ENCODE data around the gene WFDC2.
"Not testable (repeated sequence)": the region's sequence is repeated elsewhere in the genome, so short reads cannot be mapped to it uniquely, and the experiment has no call there.

WFDC2 gene

DNA sequence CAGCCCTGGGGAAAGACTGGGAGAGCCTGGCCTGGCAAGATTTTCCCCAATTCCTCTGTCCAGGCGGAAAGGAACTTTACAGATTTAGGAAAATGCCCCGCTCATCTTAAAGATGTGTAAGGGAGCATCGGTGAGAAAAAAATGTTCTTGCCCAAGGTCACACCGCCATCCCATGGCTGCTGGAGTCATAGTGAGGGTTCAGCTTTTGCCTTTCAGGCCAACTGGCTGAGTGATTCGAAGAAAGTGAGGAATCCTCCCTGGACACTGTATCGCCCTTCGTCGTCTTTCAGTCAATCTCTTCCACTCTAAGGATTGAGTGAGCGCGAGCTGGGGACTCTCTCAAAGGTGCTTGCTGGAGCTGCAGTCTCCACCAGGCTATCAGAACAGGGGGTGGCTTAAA lies 1.4 kb downstream of the WFDC2 start:
- peaks cover 19% of the 10 kb centered on the region for H3K36me3 Mint-ChIP-seq (ENCODE audit: low read depth)
- H3K9me3 Mint-ChIP-seq = no peaks in the 10 kb centered on the region

DNA sequence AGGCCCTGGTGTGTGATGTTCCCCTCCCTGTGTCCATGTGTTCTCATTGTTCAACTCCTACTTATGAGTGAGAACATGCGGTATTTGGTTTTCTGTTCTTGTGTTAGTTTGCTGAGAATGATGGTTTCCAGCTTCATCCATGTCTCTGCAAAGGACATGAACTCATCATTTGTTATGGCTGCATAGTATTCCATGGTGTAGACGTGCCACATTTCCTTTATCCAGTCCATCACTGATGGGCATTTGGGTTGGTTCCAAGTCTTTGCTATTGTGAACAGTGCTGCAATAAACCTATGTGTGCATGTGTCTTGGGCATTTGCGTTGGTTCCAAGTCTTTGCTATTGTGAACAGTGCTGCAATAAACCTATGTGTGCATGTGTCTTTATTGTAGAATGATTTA lies 2.7 kb downstream of the WFDC2 start:
- Mint-ChIP-seq H3K36me3 (ENCODE audit: low read depth) (peaks cover 19% of the 10 kb centered on the region), H3K27me3 (ENCODE audit: low read depth) (peaks cover 35% of the 10 kb centered on the region), H3K4me3 (peak overlapping the region in 2 of 3 experiments; percentile 17 to 26)
- H3K4me1 Mint-ChIP-seq, H3K27ac Mint-ChIP-seq, H3K9me3 Mint-ChIP-seq: not testable (repeated sequence)

More for the DNA sequence above, 1.4 kb downstream of the WFDC2 start:
- TF ChIP-seq, protein P1, sequence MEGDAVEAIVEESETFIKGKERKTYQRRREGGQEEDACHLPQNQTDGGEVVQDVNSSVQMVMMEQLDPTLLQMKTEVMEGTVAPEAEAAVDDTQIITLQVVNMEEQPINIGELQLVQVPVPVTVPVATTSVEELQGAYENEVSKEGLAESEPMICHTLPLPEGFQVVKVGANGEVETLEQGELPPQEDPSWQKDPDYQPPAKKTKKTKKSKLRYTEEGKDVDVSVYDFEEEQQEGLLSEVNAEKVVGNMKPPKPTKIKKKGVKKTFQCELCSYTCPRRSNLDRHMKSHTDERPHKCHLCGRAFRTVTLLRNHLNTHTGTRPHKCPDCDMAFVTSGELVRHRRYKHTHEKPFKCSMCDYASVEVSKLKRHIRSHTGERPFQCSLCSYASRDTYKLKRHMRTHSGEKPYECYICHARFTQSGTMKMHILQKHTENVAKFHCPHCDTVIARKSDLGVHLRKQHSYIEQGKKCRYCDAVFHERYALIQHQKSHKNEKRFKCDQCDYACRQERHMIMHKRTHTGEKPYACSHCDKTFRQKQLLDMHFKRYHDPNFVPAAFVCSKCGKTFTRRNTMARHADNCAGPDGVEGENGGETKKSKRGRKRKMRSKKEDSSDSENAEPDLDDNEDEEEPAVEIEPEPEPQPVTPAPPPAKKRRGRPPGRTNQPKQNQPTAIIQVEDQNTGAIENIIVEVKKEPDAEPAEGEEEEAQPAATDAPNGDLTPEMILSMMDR (IDR thresholded peaks at IDR 0.05; ENCODE audit: unreplicated experiment in 3 of 3) = no peak
- Mint-ChIP-seq H3K27ac (peak overlapping the region; percentile 66 to 85 (median 72)), H3K4me3 (peak overlapping the region; percentile 77 to 87 (median 81)), H3K27me3 (ENCODE audit: low read depth) (peaks cover 34% of the 10 kb centered on the region), H3K4me1 (peaks cover 7% of the 10 kb centered on the region)

DNA sequence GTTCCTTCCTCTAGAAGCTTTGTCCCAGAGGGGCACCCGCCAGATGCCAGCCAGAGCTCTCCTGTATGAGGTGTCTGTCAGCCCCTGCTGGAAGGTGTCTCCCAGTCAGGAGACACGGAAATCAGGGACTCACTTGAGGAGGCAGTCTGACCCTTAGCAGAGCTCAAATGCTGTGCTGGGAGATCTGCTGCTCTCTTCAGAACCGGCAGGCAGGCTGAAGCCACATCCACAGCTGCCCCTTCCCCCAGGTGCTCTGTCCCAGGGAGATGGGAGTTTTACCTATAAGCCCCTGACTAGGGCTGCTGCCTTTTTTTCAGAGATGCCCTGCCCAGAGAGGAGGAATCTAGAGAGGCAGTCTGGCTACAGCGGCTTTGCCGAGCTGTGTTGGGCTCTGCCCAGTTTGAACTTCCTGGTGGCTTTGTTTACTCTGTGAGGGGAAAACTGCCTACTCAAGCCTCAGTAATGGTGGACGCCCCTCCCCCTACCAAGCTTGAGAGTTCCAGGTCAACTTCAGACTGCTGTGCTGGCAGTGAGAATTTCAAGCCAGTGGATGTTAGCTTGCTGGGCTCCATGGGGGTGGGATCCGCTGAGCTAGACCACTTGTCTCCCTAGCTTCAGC lies 8.1 kb downstream of the WFDC2 start:
- not testable (repeated sequence) for H3K9me3 Mint-ChIP-seq, H3K4me3 Mint-ChIP-seq, H3K27ac Mint-ChIP-seq, H3K4me1 Mint-ChIP-seq
- Mint-ChIP-seq H3K27me3 (ENCODE audit: low read depth) (peaks cover 12% of the 10 kb centered on the region), H3K36me3 (ENCODE audit: low read depth) (peaks cover 30% of the 10 kb centered on the region)

DNA sequence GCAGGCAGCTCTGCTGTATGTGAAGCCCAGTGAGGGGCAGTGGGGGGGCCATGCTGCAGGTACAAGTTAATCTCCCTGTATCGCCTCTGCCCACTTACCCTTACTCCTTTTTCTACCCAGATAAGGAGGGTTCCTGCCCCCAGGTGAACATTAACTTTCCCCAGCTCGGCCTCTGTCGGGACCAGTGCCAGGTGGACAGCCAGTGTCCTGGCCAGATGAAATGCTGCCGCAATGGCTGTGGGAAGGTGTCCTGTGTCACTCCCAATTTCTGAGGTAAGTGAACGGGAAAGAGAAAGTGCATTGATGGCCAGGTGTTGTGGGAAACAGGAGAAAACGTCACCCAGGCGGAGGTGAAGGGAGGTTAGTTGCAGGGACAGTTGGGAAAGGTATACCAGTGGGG lies 10.3 kb downstream of the WFDC2 start:
- Mint-ChIP-seq H3K9me3 (no peaks in the 10 kb centered on the region), H3K4me3 (no peak overlapping the region), H3K4me1 (no peaks in the 10 kb centered on the region), H3K27me3 (ENCODE audit: low read depth) (peaks cover 3% of the 10 kb centered on the region), H3K27ac (no peak overlapping the region), H3K36me3 (ENCODE audit: low read depth) (peaks cover 18% of the 10 kb centered on the region)
- TF ChIP-seq, protein P1 (IDR thresholded peaks at IDR 0.05; ENCODE audit: unreplicated experiment in 3 of 3) = no peak

DNA sequence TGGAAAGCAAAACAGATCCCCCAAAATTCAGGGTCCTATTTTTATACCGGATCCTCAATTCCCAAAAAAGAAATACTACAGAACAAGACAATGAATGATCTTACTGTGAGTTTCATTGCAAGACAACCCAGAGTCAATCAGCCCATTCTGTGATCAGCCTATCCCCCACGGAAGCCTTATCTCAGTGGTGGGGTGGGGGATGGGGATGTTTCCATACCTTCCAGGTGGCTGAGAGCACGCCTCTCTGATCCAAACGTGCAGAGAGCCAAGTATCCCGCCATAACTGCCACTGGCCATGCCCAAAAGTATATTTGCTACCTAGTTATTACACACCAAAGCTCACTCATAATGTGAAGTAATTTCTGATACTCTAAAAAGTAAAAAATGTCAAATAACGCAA lies 15.1 kb downstream of the WFDC2 start:
- no peak overlapping the region for H3K27ac Mint-ChIP-seq
- TF ChIP-seq, protein P1 (IDR thresholded peaks at IDR 0.05; ENCODE audit: unreplicated experiment in 3 of 3) = no peak
- peaks cover 13% of the 10 kb centered on the region for H3K36me3 Mint-ChIP-seq (ENCODE audit: low read depth)
- no peaks in the 10 kb centered on the region for H3K27me3 Mint-ChIP-seq (ENCODE audit: low read depth)
- no peaks in the 10 kb centered on the region for H3K9me3 Mint-ChIP-seq
- H3K4me1 Mint-ChIP-seq = no peaks in the 10 kb centered on the region
- H3K4me3 Mint-ChIP-seq = no peak overlapping the region

DNA sequence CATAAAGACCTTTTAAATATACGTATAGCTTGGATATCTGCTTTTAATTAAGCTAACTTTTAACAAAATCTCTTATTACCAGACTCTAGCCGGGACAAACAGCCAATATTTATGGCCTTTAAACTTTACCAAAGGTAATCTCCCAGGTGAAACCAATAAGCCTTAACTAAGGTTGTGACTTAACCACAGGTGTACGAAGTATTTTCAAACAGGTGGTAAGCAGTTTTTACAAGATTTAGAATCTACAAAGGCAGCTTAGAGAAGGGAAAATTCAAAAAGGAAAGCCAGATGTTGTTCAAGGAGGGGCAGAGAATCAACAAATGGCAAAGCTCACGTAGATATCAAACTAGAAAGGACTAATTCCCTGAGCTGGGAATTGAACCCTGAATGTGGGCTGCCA lies 15.8 kb downstream of the WFDC2 start:
- TF ChIP-seq, protein P1 (IDR thresholded peaks at IDR 0.05; ENCODE audit: unreplicated experiment in 3 of 3) = no peak
- no peaks in the 10 kb centered on the region for H3K27me3 Mint-ChIP-seq (ENCODE audit: low read depth)
- no peak overlapping the region for H3K27ac Mint-ChIP-seq
- no peaks in the 10 kb centered on the region for H3K9me3 Mint-ChIP-seq
- no peak overlapping the region for H3K4me3 Mint-ChIP-seq
- H3K4me1 Mint-ChIP-seq = no peaks in the 10 kb centered on the region
- H3K36me3 Mint-ChIP-seq (ENCODE audit: low read depth) = peaks cover 9% of the 10 kb centered on the region

DNA sequence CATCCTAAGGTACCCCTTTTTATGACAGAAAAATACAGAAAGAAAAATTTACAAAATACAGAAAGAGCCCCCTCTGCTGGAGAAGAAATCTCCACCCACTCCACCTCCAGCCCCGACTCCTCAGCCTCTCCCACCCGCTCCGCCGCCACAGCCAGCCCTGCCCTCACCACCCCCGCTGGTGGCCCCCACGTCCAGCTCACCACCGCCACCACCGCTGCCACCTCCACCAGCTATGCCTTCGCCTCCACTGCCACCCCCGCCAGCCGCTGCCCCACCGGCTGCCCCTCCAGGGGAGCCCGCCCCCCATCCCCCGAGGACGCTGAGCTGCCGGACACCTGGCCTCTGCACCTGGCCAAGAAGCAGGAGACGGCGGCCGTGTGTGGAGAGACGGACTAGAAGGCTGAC lies 17.7 kb downstream of the WFDC2 start:
- TF ChIP-seq, protein P1 (IDR thresholded peaks at IDR 0.05; ENCODE audit: unreplicated experiment in 3 of 3) = peak in 2 of 3 experiments; percentile 19 to 33
- Mint-ChIP-seq H3K27ac (no peak overlapping the region), H3K27me3 (ENCODE audit: low read depth) (peaks cover 2% of the 10 kb centered on the region), H3K9me3 (no peaks in the 10 kb centered on the region), H3K4me3 (no peak overlapping the region), H3K36me3 (ENCODE audit: low read depth) (peaks cover under 1% of the 10 kb centered on the region), H3K4me1 (no peaks in the 10 kb centered on the region)

All from nephron (organoid).